Endometrium (tissue), 2 donors: ENCODE data around the gene ANGPTL4.
"Not testable (repeated sequence)": the region's sequence is repeated elsewhere in the genome, so short reads cannot be mapped to it uniquely, and the experiment has no call there.

Experiments used
- FAIRE-seq: peaks from 2 replicates; lab custom pipeline; 2012; peaks lifted over from hg19 to GRCh38; lab: Jason Lieb, UNC
- donor health status: control.
- donor health status: control.

ANGPTL4 gene

GRCh38 chr19:8334458-8335342 is 29.3 kb upstream of the ANGPTL4 start:
- no peak for FAIRE-seq

DNA sequence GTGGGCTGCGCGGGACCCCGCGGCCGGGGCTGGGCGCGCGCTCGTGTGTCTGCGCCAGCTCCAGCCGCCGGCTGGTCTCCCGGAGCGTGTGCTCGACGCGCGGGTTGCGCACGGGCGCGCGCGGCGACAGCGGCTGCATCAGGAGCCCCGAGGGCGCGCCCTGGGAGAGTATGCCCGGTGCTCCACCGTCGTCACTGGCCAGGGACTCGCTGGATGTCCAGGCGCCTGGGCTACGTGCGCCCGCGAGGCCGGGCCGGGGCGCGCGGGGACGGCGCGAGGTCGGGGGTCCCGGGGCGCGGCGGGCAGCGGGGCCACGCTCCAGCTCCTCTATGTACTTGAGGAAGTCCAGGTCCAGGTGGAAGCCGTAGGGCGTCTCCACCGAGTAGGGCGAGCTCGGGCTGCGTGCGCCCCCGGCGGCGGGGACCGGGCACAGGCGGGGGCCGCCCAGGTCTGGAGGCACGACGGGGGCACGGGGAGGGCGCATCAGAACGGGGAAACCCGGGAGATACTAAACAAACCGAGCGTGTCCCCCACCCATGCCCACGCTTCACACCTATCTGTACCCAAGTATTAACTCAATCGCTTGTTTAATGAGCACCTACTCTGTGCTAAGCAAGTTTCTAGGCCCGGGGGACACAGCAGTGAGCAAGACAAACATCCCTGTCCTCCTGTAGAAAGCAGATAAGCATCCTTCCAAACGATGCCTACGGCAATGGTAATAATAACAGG is 28.4 kb upstream of the ANGPTL4 start:
- FAIRE-seq, result no peak

- FAIRE-seq, result no peak
Observed at GRCh38 chr19:8336072-8336569, 27.8 kb upstream of the ANGPTL4 start.

- no peak for FAIRE-seq
Observed at GRCh38 chr19:8336660-8337059, 27.3 kb upstream of the ANGPTL4 start.

DNA sequence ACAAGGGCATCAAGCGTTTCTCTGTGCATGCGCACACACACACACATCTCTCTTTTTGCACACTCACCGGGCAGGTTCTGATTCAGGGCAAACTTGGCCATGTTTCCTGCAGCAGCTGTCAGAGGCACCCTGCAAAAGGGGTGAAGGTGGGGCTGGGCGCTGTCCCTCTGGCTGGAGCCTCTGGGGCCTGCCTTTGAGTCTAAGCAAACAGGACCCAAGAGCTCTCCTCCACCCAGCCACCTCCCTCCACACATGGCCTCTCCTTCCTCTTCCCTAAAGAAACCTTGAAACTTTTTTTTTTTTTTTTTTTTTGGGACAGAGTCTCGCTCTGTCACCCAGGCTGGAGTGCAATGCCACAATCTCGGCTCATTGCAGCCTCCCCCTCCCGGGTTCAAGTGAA is 26.2 kb upstream of the ANGPTL4 start:
- FAIRE-seq, result no peak

DNA sequence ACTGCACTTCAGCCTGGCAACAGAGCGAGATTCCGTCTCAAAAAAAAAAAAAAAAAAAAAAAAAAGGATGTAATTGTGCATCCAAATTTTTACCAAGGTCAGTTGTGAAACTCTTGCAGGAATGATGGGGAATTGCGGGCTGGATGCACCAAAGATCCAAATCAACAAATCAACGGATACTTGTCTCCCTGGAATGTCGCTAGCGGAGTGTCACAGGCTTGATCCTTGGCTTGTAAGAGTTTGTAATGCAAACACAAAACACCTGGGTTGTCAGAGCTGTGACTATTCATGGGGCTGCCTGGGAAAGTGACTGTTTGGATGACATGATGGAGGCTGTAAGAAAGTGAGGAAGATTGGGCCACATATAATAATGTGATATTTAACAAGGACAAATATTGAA is 25.1 kb upstream of the ANGPTL4 start:
- no peak for FAIRE-seq

DNA sequence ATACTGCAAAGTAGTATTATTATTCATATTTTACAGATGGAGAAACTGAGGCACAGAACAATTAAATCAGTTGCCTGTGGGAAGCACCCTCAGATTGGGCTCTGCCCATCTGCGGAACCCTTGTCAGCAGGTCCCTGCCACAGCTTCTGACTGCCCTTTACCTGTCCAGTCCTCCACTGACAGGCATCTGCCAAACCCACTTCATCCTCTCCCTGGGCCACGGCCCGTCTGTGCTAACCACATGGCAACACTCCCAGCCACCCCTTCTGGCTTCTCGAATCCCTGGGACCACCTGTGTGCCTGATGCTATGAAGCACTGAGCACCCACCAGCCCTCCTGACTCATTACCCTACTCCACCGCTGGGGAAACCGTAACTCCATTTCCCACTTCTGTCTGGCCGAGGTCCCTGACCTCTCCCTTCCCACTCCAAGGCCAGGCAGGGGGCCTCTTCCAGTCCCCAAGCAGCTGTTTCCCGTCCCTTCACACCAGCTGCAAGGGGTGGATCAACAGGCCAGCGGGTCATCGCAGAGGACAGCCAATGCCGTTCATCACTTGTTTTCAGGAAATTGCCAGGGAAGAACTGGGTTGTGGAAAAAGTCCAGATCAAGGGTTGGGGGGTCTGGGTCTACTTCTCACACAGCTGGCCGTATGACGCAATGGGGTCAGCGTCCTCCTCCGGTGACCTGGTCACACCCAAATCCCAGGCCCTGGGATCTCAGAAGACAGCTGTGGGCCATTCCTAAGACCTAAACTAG is 23.4 kb upstream of the ANGPTL4 start:
- no peak for FAIRE-seq

DNA sequence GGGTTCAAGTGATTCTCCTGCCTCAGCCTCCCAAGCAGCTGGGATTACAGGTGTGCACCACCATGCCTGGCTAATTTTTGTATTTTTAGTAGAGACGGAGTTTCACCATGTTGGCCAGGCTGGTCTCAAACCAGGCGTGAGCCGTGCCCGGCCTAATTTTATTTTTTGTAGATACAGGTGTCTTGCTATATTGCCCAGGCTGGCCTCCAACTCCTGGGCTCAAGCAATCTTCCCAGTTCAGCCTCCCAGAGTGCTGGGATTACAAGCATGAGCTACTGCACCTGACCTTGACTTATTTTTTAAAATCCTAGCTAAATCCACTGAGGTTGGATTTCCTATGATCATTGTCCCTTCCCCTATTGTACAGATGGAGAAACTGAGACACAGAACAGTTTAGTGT is 22.5 kb upstream of the ANGPTL4 start:
- FAIRE-seq, result not testable (repeated sequence)

- FAIRE-seq, result no peak
Observed at GRCh38 chr19:8342316-8342683, 21.7 kb upstream of the ANGPTL4 start.

- no peak for FAIRE-seq
Observed at GRCh38 chr19:8342684-8343482, 21.1 kb upstream of the ANGPTL4 start, which contains the start of gene KANK3. KANK3 (minus strand) TSS chr19:8343262; CDS start chr19:8337828, 5,434 bp downstream.

DNA sequence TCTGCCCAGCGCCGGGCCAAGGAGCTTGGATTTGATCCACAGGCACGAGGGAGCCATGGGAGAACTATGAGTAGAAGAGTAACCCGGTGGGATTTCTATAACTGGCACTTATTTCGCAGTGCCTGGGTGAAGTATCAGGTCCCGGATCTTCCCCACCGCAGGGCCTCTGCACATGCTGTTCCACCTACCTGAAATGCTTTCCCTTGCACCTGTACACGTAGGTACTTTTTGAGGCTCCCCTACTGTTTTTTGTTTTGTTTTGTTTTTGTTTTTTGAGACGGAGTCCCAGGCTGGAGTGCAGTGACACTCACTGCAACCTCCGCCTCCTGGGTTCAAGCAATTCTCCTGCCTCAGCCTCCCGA is 20.5 kb upstream of the ANGPTL4 start:
- no peak for FAIRE-seq

- not testable (repeated sequence) for FAIRE-seq
Observed at GRCh38 chr19:8349629-8350372, 14.2 kb upstream of the ANGPTL4 start.

DNA sequence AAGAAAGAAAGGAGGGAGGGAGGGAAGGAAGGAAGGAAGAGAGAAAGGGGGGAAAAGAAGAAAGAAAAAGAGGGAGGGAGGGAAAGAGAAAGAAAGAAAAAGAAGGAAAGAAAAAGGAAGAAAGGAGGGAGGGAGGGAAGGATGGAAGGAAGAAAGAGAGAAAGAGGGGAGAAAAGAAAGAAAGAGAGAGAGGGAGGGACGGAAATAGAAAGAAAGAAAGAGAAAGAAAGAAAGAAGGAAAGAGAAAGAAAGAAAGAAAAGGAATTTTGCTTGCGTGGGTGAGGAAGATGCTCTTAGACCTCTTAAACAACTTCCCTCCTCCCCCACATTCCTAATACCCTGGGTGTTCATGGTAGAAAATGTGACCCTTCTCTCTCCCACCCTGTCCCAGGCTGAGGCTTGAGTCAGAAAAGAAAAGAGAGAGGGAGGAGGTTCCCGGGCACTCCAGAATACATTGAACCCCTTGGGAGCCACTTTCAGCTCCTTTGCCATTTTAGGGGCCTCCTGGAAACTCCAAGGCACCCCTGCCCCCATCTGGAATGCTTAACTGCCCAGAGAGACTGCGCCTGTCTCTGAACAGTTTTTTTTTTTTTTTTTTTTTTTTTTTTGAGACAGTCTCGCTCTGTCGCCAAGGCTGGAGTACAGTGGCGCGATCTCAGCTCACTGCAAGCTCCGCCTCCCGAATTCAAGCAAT is 11.7 kb upstream of the ANGPTL4 start:
- no peak for FAIRE-seq

GRCh38 chr19:8352845-8353244 is 11.1 kb upstream of the ANGPTL4 start:
- FAIRE-seq, result not testable (repeated sequence)

DNA sequence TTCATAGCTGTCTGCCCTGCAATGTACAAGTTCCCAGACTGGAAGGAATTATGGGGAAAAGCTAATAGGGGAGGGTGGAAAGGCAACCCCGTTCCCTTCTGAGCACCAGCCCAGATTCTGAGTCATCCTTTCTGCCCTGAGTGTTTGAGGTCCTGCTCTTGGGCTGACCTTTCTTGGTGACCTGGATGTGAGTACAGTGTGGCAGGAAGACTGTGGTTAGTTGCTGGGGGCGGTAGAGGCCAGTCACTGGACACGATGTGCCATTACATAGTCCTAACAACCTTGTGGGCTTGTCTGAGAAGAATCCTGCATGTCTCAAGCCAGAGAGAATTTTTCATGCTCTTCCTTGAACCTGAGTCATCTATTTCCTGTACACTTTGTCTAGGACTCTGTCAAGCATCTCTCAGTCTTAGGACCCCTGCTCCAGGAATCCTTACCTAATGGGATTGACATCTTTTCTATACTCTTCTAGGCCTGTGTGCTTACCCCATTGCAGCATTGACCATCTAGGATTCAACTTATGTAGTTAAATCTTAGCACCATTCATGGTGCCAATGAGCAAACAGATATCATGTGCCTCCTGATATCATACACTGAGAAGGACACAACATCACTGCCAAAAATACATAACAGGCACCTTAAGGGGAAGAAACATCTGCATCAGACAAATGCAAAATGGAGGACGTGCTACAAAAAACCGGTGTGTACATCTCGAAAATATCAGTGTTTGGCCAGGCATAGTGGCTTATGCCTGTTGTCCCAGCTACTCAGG is 8.1 kb upstream of the ANGPTL4 start:
- FAIRE-seq, result no peak

DNA sequence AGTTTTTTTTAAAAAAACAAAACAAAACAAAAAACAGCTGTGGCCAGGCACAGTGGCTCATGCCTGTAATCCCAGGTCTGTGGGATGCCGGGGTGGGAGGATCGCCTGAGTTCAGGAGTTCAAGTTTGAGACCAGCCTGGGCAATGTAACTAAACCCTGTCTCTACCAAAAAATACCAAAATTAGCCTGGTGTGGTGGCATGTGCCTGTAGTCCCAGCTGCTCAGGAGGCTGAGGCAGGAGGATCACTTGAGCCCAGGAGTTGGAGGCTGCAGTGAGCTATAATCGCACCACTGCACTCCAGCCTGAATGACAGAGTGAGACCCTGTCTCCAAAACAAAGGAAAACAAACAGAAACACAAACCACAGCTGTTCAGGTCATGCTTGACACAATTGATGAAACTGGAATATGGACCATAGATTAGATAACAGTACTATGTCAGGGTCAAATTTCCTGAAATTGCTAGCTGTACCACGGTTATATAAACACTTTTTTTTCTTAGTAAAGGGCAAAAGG is 6.9 kb upstream of the ANGPTL4 start:
- FAIRE-seq, result no peak

- no peak for FAIRE-seq
Observed at GRCh38 chr19:8358948-8359347, 5.0 kb upstream of the ANGPTL4 start.

GRCh38 chr19:8360196-8360595 is 3.8 kb upstream of the ANGPTL4 start:
- no peak for FAIRE-seq
